ENCODE data around the gene ARGLU1. TPM values are rescaled to one million over a fixed set of nuclear protein-coding genes. Genes with fewer than 3 reads are reported as not detected.
"Not testable (repeated sequence)": the region's sequence is repeated elsewhere in the genome, so short reads cannot be mapped to it uniquely, and the experiment has no call there.

Gene ARGLU1, protein sequence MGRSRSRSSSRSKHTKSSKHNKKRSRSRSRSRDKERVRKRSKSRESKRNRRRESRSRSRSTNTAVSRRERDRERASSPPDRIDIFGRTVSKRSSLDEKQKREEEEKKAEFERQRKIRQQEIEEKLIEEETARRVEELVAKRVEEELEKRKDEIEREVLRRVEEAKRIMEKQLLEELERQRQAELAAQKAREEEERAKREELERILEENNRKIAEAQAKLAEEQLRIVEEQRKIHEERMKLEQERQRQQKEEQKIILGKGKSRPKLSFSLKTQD
- total RNA-seq, result 112 TPM

DNA sequence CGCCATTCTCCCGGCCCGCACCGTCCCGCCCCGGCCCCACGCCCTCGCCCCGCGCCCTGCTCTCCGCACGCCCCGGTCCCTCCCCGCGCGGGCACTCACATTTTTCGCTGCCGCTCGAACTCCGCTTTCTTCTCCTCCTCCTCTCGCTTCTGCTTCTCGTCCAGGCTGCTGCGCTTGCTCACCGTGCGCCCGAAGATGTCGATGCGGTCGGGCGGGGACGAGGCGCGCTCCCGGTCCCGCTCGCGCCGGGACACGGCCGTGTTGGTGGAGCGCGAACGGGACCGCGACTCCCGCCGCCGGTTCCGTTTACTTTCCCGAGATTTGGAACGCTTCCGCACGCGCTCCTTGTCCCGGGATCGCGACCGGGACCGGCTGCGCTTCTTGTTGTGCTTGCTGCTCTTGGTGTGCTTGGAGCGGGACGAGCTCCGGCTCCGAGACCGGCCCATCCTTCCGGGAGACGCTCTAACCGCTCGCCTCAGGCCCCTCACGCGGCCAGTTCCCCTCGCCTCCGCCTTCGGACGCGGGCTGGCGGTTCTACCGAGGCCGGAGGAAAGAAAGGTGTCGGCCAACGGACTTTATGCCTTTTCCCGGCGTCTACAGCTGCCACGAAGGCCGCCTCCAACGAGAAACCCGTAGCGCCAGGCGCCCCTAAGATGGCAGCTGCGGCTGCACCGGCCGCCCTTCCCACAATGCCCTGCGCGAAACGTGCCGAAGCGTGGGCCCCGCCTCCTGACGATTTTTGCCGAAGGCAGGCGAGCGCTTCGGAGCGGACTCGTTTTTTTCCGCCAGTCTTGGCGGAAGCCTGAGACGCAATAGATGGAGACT is at the start of gene ARGLU1:
Gene ARGLU1, minus strand, starts transcription at position 664 of the 825 bp plus-strand sequence. Its CDS starts 218 bp downstream, at position 446.
- peak; percentile 97 for DNase-seq (ENCODE audit: low spot score)

DNA sequence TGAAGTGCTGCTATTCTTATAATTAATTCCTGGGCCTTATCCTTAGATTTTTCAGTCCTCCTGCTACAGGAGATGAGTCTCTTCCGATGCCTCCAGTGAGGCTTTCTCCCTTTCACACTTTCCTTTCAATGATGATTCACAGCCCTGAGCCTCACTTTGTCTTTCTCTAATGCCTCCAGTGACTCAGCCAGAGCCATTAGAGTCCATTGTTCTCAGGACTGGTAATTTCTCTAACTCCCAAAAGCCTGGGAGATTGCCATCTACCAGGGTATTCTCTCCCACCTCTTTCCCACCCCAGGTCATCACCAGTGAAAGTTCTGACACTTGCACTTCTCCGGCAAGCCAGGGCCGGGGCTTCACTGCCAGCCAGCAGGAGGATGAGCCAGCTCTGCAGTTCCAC is 49.6 kb upstream of the ARGLU1 start:
- DNase-seq (ENCODE audit: low spot score), result no peak

DNA sequence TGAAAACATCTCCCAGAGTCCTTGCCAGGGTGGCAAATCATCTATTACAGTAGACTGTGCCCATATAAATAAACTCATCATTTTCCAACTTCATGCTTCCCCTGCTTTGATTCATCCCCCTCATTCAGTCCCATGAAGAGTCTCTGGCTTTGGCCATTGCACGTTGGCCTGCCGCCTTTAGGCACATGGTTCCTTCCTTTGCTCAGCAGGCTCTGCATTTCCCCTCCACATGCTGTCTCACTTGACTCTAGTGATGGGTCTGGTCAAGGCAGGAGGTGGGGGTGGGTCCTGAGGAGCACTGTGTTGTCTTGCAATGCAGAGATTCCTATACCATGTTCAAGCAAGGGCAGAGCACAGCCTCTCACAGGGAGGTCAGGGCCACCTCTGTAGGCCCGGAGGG is 48.8 kb upstream of the ARGLU1 start:
- DNase-seq (ENCODE audit: low spot score), result no peak

DNA sequence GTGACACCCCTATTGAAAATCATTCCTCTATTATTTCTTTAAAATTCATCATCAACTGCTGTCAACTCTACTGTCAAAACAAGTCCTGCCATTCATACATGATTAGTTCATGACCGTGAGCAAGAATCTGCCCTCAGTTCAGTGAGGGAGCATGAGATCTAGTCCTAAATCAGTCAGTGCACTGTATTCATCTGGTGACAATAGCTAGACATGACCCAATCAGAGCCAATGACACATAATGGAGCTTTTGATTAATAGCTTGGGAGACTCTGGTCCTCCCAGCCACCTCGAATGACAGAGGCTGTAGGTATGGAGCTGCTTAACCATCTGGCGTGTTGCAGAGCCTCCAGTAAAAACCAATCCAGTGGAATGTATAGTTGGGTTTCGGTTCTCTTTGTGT is 46.9 kb upstream of the ARGLU1 start:
- no peak for DNase-seq (ENCODE audit: low spot score)

DNA sequence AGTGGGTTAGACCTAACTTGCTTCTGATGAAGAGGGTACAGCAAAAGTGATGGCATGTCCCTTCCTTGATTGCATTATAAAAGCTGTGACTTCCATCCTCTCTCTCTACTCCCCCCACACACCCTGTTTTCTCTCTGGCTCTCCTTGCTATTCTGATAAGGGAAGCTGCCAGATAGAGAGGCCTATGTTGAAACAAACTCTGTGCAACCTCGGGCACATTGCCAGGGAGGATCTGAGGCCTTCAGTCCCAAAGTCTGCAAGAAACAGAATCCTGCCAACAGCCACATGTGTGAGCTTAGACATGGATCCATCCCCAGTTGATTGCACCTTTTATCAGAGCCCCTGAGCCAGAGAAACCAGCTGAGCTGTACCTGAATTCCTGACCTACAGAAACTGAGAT is 44.8 kb upstream of the ARGLU1 start:
- peak; percentile 70 for DNase-seq (ENCODE audit: low spot score)

DNA sequence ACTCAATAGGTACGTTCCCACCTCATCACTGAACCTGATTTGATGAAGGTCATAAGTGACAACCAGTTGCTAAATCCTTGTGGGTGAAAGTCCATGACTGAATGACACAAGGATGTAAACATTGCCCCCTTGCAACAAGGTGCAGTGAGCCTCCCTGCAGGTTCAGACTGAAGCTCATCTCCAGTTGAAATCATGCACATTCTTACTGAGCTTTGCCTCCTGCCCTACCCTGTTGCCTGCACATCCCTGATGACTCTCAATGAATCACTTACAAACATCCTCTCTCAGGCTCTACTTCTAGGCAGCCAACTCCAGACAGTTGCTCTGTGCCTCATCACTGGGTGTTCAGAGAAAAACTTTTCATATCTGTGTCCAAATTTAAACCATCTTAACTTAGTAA is 42.5 kb upstream of the ARGLU1 start:
- DNase-seq (ENCODE audit: low spot score), result no peak

DNA sequence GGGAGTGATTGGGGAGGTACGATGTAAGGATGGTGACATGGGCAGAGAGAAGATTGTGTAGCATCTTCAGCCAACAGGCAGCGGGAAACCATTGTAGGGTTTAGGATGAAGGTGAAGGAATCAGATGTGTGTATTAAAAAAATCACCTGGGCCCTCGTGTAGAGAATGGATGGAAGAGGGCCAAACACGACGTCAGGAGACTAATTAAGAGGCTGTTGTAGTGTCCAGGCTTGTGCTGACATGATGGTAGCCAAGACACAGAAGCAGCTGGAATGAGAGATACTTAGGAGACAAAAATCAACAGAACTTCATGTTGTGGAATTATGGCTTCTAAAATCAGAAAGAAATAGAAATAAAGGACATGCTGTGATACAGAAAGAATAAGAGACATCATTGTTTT is 41.2 kb upstream of the ARGLU1 start:
- DNase-seq (ENCODE audit: low spot score), result no peak

DNA sequence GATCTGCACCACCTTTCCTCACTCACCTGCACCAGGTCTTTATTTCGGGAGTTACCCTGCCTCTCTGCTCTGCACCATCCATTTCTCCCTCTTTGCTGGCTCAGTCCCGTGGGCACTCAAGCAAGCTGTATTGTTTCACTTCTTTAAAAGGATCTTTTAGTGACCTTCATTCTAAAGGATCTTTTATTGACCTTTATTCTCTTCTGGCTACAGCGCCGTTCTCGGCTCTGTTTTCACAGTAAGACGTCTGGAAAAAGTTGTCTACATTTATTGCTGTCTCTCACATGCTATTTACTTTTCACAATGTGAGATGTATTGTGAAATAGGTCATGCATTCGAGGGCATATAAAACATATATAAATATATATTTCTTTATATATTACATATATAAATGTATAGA is 35.6 kb upstream of the ARGLU1 start:
- DNase-seq (ENCODE audit: low spot score), result no peak

DNA sequence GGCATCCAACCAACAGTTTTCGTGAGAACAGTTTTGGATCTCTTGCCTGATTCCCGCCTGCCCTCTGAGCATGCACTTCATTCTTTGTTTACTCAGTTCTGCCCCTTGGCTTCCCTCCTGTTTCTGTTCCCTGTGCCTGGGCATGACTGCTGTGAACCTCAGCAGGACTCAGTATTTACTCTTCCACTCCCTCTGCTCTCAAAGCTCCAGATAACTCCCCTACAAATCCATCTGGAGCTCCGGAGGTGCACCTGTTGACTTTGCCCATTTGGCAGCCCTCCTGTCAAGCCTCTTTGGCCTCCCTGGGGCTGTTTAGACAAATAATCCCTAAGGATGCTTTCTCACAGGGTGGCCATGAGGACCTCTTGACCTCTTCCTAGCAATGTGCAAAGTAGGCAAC is 34.2 kb upstream of the ARGLU1 start:
- DNase-seq (ENCODE audit: low spot score), result no peak

DNA sequence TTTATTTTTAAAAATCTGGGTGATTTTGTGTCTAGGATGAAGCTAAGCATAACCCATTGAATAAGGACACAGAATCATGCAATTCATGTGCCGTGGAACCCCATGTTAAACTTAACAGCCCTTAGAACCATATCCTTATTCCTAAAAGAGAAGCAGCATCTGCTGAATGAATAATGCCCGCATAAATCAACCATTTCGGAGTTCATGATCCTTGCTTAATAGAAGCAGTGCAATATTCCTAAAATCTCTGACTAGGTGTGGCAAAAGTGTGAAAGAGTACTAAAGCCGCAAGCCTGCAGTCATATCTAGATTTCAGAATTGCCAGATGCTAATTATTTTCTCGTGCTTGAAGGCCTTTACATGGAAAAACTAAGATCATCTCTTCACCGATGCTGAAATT is 33.6 kb upstream of the ARGLU1 start:
- no peak for DNase-seq (ENCODE audit: low spot score)

DNA sequence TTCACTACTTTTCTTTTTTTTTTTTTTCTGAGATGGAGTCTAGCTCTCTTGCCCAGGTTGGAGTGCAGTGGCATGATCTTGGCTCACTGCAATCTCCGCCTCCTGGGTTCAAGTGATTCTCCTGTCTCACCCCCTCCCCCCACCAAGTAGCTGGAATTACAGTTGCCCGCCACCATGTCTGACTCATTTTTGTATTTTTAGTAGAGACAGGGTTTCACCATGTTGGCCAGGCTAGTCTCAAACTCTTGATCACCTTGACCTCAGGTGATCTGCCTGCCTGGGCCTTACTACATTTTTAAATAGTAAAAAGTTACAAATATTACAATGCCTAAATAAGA is 32.8 kb upstream of the ARGLU1 start:
- DNase-seq (ENCODE audit: low spot score), result not testable (repeated sequence)

DNA sequence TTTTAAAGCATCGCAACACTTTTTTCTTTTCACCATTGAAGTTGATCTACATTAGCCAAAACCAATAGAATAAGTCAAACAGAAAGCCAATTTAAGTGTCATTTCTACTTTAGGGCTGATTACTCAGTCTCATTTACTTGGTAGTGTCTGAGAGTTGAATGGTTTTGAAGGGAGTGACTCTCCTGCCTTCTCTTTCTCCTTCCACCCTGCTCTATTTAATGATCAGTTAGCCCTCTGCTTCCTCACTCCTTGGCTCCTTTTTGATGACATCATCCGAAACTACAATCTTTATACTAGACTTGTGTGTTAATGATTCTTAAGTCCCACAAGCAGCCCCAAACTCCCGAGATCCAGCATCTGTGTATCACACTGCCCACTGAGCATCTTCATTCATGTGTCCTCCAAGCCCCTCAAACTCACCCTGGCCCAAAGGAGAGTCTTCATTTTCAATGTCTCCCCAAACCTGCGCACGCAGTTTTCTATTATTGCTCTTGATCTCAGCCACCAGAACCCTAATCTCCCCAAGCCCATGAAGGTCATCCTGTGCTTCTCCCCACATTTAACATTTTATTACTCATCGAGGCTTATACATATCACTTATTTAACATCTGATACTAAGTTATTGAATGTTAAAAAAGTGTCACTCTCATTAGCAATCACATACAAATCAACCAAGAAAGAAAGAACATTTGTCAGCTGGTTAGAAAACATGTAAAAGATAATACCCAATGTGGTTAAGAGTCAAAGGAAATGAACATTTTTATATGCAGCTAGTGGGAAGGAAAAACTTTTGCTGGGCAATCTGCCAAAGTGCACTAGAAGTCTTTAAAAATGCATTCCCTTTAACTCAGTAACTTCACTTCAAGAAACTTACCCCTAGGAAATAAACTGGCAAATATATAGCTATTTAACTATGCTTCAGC is 32.2 kb upstream of the ARGLU1 start:
- DNase-seq (ENCODE audit: low spot score), result peak; percentile 51

DNA sequence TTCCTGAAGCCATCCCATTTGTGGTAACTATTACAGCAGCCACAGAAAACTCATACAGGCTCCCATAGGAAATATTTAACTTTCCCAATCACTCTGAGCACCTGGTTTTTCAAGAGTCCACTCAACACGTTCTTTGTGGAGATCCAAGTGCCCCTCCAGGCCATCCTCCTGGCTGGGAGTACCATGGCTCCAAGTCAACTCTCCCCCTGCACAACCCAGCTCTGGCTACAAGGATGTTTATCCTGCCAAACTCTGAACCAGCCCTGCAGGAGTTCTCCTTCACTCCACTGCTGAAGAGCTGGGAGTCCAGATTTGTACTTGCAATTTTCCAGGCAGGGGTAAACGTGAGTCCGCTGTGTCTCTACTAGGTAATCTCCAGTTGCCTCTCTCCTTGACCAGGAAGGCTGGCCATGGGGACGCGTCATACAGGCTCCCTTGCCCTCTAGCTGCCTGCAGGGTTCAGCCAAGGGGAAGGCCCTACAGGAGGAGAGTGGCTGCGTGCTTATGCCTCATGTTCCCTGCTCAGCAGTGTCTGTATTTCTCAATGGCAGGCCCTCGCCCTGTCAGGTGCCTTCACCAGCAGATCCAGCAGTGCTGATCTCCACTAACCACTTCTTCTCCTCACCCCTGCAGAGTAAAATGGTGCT is 29.9 kb upstream of the ARGLU1 start:
- no peak for DNase-seq (ENCODE audit: low spot score)

DNA sequence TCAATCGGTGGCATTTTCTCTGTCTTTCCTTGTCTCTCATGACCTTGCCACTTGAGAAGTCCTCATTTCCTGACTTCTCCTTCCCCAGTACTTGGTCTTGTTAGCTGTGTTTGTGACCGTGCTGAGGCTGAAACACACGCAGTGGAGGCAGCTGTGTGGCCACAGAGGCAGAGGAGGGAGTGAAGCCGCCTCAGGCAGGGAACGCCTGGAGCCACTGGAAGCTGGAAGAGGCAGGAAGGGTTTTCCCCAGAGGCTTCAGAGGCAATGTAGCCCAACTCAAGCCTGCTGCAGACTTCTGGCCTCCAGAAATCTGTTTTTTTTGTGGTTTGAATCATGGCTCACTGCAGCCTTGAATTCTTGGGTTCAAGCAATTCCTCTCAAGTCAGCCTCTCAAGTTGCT is 29.2 kb upstream of the ARGLU1 start:
- no peak for DNase-seq (ENCODE audit: low spot score)

DNA sequence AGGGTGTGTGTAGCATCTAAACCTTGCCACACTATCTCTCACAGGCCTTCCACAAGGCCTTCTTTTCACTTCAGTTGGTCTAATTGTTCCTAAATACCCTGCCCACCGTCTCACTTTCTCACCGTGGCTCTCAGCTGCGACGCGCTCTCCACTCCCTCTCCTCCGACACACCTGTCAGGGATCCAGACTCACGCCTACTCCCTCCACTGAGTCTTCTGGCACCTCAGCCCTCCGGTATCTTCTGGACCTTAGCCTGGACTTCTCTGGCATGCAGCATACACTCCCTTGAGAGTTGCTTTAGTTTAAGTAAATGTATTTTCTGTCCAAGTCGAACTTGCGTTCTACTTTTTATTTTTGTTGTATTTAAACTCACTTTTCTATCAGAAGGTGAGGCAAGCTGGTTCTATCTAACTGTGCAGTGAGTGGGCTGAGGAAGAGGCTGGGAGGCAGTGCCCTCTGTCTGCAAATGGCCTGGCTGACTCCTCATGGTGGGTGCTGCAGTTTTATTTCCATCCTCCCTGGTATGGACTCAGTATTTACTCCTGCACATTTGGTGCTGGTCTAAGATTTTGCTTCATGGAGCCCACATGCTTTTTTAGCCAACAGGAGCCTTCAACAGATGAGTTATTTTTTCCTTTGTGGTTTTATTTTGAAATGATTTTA is 28.5 kb upstream of the ARGLU1 start:
- DNase-seq (ENCODE audit: low spot score), result no peak

DNA sequence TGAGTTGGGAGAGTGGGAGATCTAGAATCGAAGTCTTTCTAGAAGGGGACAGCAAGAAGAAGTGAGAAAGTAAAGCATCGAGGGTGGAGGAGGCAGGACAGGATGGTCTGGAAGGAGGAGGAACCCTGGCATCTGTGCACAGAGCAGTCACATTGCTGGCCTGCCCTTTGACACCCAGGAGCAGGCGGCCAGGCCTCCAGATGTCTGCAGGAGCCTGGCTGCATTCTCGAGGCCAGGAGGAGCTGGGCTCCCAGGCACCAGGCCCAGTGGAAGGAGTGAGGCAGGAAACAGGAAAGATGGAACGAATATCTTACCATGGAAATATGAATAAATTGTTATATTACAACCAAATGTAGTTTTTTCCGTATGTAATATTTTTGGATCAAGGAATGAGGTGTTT is 27.7 kb upstream of the ARGLU1 start:
- no peak for DNase-seq (ENCODE audit: low spot score)

DNA sequence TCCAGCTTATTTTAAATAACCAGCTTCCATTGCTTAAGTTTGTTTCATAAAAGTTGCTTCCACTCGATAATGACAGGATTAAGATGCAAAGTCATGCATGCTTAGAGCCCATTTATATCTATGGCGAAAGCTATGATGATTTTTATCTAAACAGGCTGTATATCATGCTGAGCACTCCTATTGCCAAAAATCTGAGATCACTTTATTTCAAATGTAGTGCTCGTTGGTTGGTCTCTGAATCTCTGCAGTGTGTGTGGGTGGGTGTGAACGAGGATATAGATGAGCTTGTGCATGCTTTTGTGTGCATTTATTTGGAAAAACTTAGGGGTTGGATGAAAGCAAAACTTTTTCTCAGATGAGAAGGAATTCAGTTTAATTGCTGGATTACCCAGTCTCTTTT is 27.0 kb upstream of the ARGLU1 start:
- no peak for DNase-seq (ENCODE audit: low spot score)

DNA sequence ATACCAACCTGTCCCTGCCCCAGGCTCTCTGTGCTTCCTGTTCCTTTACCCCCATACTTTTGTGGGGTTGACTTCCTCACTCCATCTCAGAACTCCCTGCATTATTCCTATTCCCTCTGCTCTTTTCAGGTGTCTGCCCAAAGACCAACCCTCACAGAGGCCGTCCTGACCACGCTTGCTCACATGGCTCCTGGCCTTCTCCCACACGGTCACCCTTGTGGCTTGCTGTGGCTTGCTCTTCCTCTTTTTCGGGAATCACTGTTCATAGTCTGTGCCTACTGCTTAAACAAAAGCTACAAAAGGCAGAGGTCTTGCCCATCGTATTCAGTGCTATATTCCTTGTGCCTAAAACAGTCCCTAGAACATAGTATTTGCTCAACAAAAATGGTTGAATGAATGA is 25.2 kb upstream of the ARGLU1 start:
- DNase-seq (ENCODE audit: low spot score), result no peak

DNA sequence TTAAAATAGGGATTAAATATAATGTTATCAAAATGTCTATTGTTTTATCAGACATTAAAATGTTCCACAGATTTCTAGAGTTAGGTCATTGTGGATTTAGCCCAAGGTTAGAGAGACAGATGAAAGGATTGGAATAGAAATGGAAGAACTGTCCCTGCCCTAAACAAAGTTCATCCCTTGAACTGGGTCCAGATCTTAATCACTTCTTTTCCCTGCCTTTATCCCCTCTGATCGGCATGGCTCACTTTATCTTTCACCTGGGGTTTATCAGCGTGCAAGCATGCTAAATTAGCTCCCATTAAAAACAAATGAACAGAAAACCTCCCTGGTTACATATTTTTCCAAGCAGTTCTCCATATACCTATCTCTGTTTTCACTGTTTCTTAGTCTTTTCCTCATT is 23.4 kb upstream of the ARGLU1 start:
- DNase-seq (ENCODE audit: low spot score), result no peak

DNA sequence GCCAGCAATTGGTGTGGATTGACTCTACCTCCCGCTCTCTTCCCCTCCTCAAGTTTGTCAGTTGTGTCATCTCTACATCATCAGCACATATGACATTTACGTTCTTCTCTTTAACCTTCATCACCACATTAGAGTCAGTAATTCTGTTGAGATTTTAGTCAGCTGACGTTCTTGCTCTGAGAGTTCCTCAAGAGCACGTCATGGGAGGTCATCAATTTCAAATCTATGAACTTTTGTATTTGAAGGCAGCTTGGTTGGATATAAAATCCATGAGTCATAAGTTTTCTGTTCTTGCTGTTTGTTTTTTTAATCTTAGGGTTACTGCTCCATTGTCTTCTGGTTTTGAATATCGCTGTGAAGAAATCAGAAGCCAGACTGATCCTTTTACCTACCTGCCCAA is 21.8 kb upstream of the ARGLU1 start:
- DNase-seq (ENCODE audit: low spot score), result no peak

DNA sequence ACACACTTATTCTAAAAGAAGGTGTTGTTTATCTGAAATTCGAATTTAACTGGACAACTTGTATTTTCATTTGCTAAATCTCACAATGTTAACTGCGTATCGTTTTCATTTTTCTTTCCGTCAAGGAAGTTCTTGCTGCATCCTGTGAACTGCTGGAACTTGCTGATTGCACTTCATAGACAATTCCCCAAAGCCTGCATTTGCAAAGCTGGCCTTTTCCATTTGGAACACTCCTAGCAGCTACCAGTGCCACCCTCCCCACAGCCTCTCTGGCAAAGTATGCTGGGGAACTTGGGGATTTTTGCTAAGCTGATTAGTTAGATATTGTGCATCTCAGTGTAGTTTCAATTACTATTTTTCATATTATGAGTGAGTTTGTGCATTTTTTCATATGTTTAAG is 20.4 kb upstream of the ARGLU1 start:
- DNase-seq (ENCODE audit: low spot score), result no peak
